ENCODE data around the gene SH3TC1. TPM values are rescaled to one million over a fixed set of nuclear protein-coding genes. Genes with fewer than 3 reads are reported as not detected.

The SH3TC1 gene
- polyA plus RNA-seq, 1 donor (not counting 4 experiments of a cell fraction or from before 2014, with no cell fraction given), result 12.3 TPM

GRCh38 chr4:8240211-8241041 is 41.3 kb downstream of the SH3TC1 start:
- Histone ChIP-seq H3K36me3 (ENCODE audit: control insufficient read depth in 2 of 2, extremely low read depth in 1 of 2, insufficient read depth in 2 of 2, low read length in 2 of 2) (peaks cover 23 to 50% of the 10 kb centered on the region in 2 experiments), H3K79me2 (ENCODE audit: control insufficient read depth, insufficient read depth, low read length) (no peaks in the 10 kb centered on the region), H3K4me2 (ENCODE audit: control insufficient read depth, extremely low read depth, insufficient read depth, low read depth, low read length) (no peak overlapping the region), H3K9ac (ENCODE audit: control insufficient read depth, extremely low read depth, insufficient read depth, low read length) (no peak overlapping the region), H3K27ac (ENCODE audit: control insufficient read depth, insufficient read depth, low read length) (no peak overlapping the region), H3K4me3 (ENCODE audit: control insufficient read depth in 2 of 3, extremely low read depth in 1 of 3, insufficient read depth in 2 of 3, low read depth in 1 of 3, low read length in 3 of 3) (no peak overlapping the region), H3K27me3 (ENCODE audit: control insufficient read depth, extremely low read depth, insufficient read depth, low read length) (no peaks in the 10 kb centered on the region), H3K9me1 (ENCODE audit: control insufficient read depth, extremely low read depth, insufficient read depth, low read length) (no peaks in the 10 kb centered on the region), H2AFZ (ENCODE audit: control insufficient read depth, low read length) (no peak overlapping the region), H3K9me3 (ENCODE audit: control insufficient read depth, low read depth, low read length) (no peaks in the 10 kb centered on the region), H4K20me1 (ENCODE audit: control insufficient read depth, extremely low read depth, insufficient read depth, low read length) (peaks cover 2% of the 10 kb centered on the region), H3K4me1 (ENCODE audit: control insufficient read depth, extremely low read depth, insufficient read depth, low read length) (no peaks in the 10 kb centered on the region)
- FAIRE-seq (no peak), DNase-seq (ENCODE audit: low read depth, low spot score) (no peak)
- no peak for TF ChIP-seq EZH2 (IDR thresholded peaks at IDR 0.05; ENCODE audit: low read length)
- no peak for TF ChIP-seq CTCF (optimal IDR thresholded peaks at IDR 0.05 in 1 of 3, IDR thresholded peaks at IDR 0.05 in 1 of 3, conservative IDR thresholded peaks at IDR 0.05 in 1 of 3; ENCODE audit: extremely low read depth in 1 of 3, insufficient read depth in 2 of 3, low read length in 3 of 3)
- dilution Hi-C loops (cut with MboI; ENCODE audit: extremely low pct_ligation_motif_present, low sequenced_read_pairs), result no loop called here

GRCh38 chr4:8241211-8241779 is 42.2 kb downstream of the SH3TC1 start:
- Histone ChIP-seq H3K27ac (ENCODE audit: control insufficient read depth, insufficient read depth, low read length) (no peak overlapping the region), H3K9ac (ENCODE audit: control insufficient read depth, extremely low read depth, insufficient read depth, low read length) (no peak overlapping the region), H3K4me1 (ENCODE audit: control insufficient read depth, extremely low read depth, insufficient read depth, low read length) (no peaks in the 10 kb centered on the region), H2AFZ (ENCODE audit: control insufficient read depth, low read length) (no peak overlapping the region), H3K4me3 (ENCODE audit: control insufficient read depth in 2 of 3, extremely low read depth in 1 of 3, insufficient read depth in 2 of 3, low read depth in 1 of 3, low read length in 3 of 3) (no peak overlapping the region), H3K4me2 (ENCODE audit: control insufficient read depth, extremely low read depth, insufficient read depth, low read depth, low read length) (no peak overlapping the region), H3K79me2 (ENCODE audit: control insufficient read depth, insufficient read depth, low read length) (no peaks in the 10 kb centered on the region), H4K20me1 (ENCODE audit: control insufficient read depth, extremely low read depth, insufficient read depth, low read length) (peaks cover 2% of the 10 kb centered on the region), H3K27me3 (ENCODE audit: control insufficient read depth, extremely low read depth, insufficient read depth, low read length) (no peaks in the 10 kb centered on the region), H3K9me1 (ENCODE audit: control insufficient read depth, extremely low read depth, insufficient read depth, low read length) (no peaks in the 10 kb centered on the region), H3K9me3 (ENCODE audit: control insufficient read depth, low read depth, low read length) (no peaks in the 10 kb centered on the region), H3K36me3 (ENCODE audit: control insufficient read depth in 2 of 2, extremely low read depth in 1 of 2, insufficient read depth in 2 of 2, low read length in 2 of 2) (peaks cover 23 to 44% of the 10 kb centered on the region in 2 experiments)
- DNase-seq (ENCODE audit: low read depth, low spot score) (no peak), FAIRE-seq (no peak)
- TF ChIP-seq CTCF (optimal IDR thresholded peaks at IDR 0.05 in 1 of 3, IDR thresholded peaks at IDR 0.05 in 1 of 3, conservative IDR thresholded peaks at IDR 0.05 in 1 of 3; ENCODE audit: extremely low read depth in 1 of 3, insufficient read depth in 2 of 3, low read length in 3 of 3) (no peak), EZH2 (IDR thresholded peaks at IDR 0.05; ENCODE audit: low read length) (no peak)
- dilution Hi-C loops (cut with MboI; ENCODE audit: extremely low pct_ligation_motif_present, low sequenced_read_pairs), result no loop called here

Data from keratinocyte (primary cell).